Ascending aorta (tissue), 2 donors: ENCODE results near the gene EIF1. TPM values are rescaled to one million over a fixed set of nuclear protein-coding genes. Genes with fewer than 3 reads are reported as not detected.

Experiments
- DNase-seq, 2 donors: peaks; one replicate each; pipeline ENCODE4 v3.0.0-alpha.2; 2019; ENCODE audit warnings: low spot score in 2 of 2
- H3K27ac ChIP-seq, 2 donors: fragments of 200-600 bp; sonication (generic); one replicate each; pipeline ENCODE4 v1.5.1; 2016 to 2017; ENCODE audit warnings: mild to moderate bottlenecking in 1 of 2
- H3K27me3 ChIP-seq: fragments of 200-600 bp; sonication (generic); one replicate; pipeline ENCODE4 v1.5.1; 2017
- H3K36me3 ChIP-seq, 2 donors: fragments of 200-600 bp; sonication (generic); one replicate each; pipeline ENCODE4 v1.5.1; 2016
- H3K4me1 ChIP-seq, 2 donors: fragments of 200-600 bp; sonication (generic); one replicate each; pipeline ENCODE4 v1.5.1; 2016 to 2017; ENCODE audit warnings: mild to moderate bottlenecking in 1 of 2
- H3K4me3 ChIP-seq, 2 donors: fragments of 200-600 bp; sonication (generic); one replicate each; pipeline ENCODE4 v1.5.1; 2016 to 2017; ENCODE audit warnings: mild to moderate bottlenecking in 1 of 2
- H3K9me3 ChIP-seq, 2 donors: fragments of 200-600 bp; sonication (generic); one replicate each; pipeline ENCODE4 v1.5.1; 2016
- intact Hi-C: fragments of 100-400 bp; cut with DNase I; formaldehyde crosslinking; loops from one replicate; pipeline ENCODE4 v1.15.1; 2023
- total RNA-seq: library from RNA; depleted of rRNA; stranded (reverse); fragments of >200 nt; gene quantifications from one replicate; pipeline ENCODE4 v1.1.0, GENCODE V29; 2016
- TF ChIP-seq, protein P1 (sequence below), 3 experiments: fragments of 200-600 bp in 2 of 3; fragments of 450-650 bp in 1 of 3; sonication (generic) in 2 of 3; IDR thresholded peaks; one replicate each; pipeline ENCODE4 v1.5.1; 2016 to 2019; ENCODE audit warnings: antibody characterized with exemption in 3 of 3, mild to moderate bottlenecking in 1 of 3, moderate library complexity in 1 of 3

Gene EIF1
- total RNA-seq, 1 donor from 2014 or later: 102 TPM

DNA sequence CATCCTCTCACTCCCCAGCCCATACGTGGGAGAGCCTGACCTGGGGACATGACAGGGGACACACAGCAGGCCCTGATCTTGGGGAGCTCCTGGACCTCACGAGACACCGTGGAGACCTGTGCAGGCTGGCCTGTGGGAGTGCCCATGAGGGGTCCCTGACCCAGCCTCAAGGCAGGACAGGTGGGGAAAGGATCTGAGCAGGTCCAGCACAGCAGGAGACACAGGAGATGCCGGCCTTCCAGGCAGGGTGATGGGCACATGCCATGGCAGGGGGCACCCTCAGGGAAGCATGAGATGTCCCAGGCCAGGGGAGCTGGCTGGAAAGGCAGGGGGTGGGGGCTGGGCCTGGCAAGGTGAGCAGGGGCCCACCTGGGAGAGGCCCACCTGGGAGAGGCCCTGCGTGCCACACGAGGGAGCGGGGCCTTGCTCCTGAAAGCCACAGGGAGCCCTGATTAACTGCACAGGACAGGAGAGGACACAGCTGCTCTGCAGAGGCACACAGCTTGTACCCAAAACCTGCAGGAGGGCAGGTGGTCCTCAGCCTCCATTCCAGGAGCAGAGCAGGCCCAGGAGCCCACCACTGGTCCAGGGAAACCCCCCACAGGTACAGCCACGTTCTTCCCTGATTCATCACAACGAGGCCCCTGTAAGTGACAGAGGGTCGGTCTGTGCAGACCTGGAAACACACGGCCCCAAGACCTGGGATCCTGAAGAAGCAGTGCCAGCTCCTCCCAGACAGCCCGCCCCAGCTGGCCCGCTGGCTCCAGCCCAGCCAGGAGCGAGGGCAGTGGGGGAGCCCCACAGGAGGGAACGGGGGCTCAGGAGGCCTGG, 37.7 kb upstream of the EIF1 start:
- peaks cover 7 to 22% of the 10 kb centered on the region in 2 donors for H3K4me1 ChIP-seq
- no peaks in the 10 kb centered on the region for H3K27me3 ChIP-seq
- no peak for DNase-seq
- peak overlapping the region in 1 of 2 donors; percentile 43 for H3K4me3 ChIP-seq
- TF ChIP-seq, protein P1, sequence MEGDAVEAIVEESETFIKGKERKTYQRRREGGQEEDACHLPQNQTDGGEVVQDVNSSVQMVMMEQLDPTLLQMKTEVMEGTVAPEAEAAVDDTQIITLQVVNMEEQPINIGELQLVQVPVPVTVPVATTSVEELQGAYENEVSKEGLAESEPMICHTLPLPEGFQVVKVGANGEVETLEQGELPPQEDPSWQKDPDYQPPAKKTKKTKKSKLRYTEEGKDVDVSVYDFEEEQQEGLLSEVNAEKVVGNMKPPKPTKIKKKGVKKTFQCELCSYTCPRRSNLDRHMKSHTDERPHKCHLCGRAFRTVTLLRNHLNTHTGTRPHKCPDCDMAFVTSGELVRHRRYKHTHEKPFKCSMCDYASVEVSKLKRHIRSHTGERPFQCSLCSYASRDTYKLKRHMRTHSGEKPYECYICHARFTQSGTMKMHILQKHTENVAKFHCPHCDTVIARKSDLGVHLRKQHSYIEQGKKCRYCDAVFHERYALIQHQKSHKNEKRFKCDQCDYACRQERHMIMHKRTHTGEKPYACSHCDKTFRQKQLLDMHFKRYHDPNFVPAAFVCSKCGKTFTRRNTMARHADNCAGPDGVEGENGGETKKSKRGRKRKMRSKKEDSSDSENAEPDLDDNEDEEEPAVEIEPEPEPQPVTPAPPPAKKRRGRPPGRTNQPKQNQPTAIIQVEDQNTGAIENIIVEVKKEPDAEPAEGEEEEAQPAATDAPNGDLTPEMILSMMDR (IDR thresholded peaks at IDR 0.05): no peak
- intact Hi-C loops: no loop called here
- H3K9me3 ChIP-seq: no peaks in the 10 kb centered on the region
- H3K27ac ChIP-seq: peak overlapping the region; percentile 35 to 58
- no peaks in the 10 kb centered on the region for H3K36me3 ChIP-seq

DNA sequence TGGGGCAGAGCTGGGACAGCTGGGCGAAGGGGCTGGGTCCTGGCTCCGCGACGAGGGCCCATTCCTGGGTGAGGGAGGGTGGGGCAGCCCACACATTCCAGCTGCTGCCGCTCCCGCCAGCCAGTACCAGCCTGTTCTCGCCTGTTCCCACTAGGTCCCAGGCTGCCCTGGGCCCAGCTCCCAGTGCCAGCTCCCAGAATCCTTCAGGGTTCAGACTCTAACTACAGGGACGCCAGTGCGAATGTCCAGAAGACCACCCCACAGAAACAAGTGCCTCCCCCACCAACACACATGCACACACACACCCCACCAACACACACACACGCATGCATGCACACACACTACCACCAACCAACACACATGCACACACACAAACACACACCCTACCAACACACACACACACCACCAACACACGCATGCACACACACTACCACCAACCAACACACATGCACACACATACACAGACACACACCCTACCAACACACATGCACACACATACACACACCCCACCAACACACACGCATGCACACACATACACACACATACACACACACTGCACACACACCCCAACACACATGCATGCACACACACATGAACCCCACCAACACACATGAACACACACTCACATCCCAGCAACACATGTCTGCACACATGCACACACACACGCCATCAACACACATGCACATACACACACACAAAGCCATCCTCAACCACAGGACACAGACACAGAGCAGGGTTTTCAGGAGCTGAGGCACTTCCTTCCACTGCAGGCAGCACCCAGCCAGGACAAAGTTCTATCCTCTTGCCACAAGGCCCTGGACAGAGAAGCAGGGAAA, 36.8 kb upstream of the EIF1 start:
- intact Hi-C loops: no loop called here
- DNase-seq: peak in 1 of 2 donors; percentile 68

DNA sequence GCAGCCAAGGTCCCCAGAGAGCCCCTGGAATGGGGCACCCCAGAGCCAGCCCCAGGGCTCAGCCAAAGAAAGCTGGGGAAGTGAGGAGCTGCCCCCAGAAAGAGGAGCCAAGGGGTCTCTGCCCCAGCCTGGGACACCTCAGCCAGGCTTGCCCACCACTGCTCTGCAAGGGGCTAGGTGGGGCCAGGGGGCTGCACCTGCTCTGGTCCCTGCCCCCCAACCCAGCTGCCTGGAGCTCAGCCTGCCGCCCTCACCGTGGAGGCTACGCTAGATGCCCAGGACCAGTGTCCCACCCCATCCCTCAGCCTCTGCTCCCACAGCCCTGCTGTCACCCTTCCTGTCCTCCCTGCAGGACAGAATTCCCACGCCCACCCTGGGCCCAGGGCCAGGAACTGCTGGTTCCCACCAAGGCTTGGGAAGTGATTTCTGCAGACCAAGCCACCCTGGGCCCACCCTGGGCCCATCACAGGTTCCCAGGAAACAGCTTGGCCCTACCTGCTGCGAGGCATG, 36.2 kb upstream of the EIF1 start:
- Histone ChIP-seq H3K4me1 (peaks cover 7 to 22% of the 10 kb centered on the region in 2 donors), H3K9me3 (no peaks in the 10 kb centered on the region), H3K27ac (no peak overlapping the region), H3K27me3 (no peaks in the 10 kb centered on the region), H3K36me3 (no peaks in the 10 kb centered on the region), H3K4me3 (no peak overlapping the region)
- TF ChIP-seq, protein P1 (IDR thresholded peaks at IDR 0.05): no peak
- intact Hi-C loops: no loop called here
- DNase-seq: no peak

More for the DNA sequence above, 36.8 kb upstream of the EIF1 start:
- H3K27me3 ChIP-seq: no peaks in the 10 kb centered on the region
- peak overlapping the region in 1 of 2 donors; percentile 43 for H3K4me3 ChIP-seq
- no peaks in the 10 kb centered on the region for H3K36me3 ChIP-seq
- H3K9me3 ChIP-seq: no peaks in the 10 kb centered on the region
- TF ChIP-seq, protein P1 (IDR thresholded peaks at IDR 0.05): no peak
- H3K4me1 ChIP-seq: peaks cover 7 to 22% of the 10 kb centered on the region in 2 donors
- H3K27ac ChIP-seq: peak overlapping the region; percentile 35 to 58

DNA sequence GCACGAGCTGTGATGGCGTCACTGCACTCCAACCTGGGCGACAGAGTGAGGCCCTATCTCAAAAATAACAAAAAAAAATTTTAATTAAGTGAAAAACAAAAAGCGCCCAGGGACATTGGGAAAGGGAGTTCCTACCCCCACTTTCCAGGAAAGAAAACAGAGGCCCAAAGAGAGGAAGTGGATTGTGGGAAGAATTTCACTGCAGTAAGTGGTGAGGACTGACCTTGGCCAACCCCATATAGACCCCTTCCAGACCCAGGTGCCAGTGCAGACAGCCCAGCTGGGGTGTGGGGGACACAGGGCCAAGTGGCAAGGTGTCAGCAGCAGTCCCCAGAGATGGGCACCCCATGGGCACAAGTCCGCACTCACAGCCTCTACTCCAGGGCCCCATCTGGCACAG, 35.3 kb upstream of the EIF1 start:
- intact Hi-C loops: no loop called here
- Histone ChIP-seq H3K27ac (no peak overlapping the region), H3K9me3 (no peaks in the 10 kb centered on the region), H3K27me3 (no peaks in the 10 kb centered on the region), H3K4me1 (peaks cover 4 to 13% of the 10 kb centered on the region in 2 donors), H3K36me3 (no peaks in the 10 kb centered on the region), H3K4me3 (no peak overlapping the region)
- TF ChIP-seq, protein P1 (IDR thresholded peaks at IDR 0.05): no peak
- DNase-seq: no peak

DNA sequence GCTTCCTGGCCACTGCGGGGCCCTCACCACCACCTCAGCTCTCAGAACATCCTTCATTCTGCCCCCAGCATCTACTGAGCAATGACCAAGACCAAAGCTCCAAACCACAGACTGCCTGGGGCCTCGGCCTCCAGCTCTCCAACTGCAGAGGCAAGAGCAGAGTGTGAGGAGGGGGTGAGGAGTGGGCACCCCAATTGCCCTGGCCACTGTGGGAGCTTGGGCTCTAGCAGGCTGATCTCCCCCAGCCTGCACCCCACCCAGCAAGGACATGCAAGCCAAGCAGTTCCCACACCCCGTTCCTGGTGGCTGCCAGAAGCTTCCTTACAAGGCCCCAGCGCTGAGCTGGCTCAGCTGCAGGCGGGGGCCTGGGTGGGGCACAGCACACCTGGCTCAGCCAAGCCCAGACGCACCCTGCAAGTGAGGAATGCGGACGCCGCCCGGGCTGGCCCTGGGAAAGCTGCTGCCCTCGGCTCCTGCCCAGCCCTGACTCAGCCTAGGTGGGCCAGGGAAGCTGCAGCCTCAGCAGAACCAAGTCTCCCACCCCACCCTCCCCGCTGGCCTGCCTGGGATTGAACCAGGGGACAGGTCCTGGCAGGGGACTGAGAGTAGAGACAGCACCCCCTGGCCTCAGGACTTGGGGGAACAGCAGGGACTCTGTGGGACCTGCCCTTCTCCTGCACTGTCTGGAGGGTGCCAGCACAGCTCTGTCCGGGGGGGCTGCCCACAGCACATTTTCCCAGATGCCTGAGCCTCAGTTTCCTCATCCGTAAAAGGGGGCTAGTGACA, 34.6 kb upstream of the EIF1 start:
- Histone ChIP-seq H3K4me1 (peaks cover 4 to 11% of the 10 kb centered on the region in 2 donors), H3K36me3 (no peaks in the 10 kb centered on the region), H3K27ac (no peak overlapping the region), H3K27me3 (no peaks in the 10 kb centered on the region), H3K9me3 (no peaks in the 10 kb centered on the region), H3K4me3 (no peak overlapping the region)
- DNase-seq: no peak
- intact Hi-C loops: no loop called here
- TF ChIP-seq, protein P1 (IDR thresholded peaks at IDR 0.05): no peak
